ENCODE data around the gene ADORA2B.
"Not testable (repeated sequence)": the region's sequence is repeated elsewhere in the genome, so short reads cannot be mapped to it uniquely, and the experiment has no call there.

Gene ADORA2B

DNA sequence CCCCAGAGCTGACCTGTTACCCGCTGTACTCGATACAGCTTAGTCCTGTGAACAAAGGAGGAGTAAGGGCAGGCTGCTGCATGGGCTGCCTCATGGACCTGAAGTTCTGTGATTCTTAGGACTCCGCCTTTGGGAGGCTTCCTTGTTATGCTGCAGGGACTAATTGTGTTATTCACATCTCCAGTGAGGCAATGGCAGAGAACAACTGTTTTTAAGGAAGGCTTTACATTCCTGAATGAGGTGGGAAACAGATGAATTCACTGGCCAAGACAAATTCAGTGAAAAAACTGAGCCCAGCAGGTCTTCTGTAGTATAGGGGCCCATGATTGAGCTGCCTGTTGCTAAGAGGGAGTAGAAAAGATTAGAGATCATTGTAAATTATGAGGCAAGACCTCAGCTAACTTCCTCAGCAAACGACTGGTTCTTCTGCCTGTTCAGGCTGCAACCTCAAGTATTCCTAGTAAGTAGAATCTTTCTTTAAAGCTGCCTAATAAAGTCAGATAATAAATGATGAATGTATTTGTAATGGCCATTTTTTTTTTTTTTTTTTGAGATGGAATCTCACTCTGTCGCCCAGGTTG, 26.3 kb downstream of the ADORA2B start:
- Histone ChIP-seq H3K27me3 (ENCODE audit: low read depth, low read length) (no peaks in the 10 kb centered on the region), H3K36me3 (ENCODE audit: control insufficient read depth in 1 of 2, insufficient read depth in 2 of 2, low read length in 2 of 2) (peaks cover 0 to 9% of the 10 kb centered on the region in 2 donors), H3K27ac (ENCODE audit: low read length) (no peak overlapping the region), H3K4me1 (ENCODE audit: control insufficient read depth in 1 of 2, insufficient read depth in 2 of 2, low read length in 2 of 2) (peaks cover 4 to 6% of the 10 kb centered on the region in 2 donors), H3K4me3 (ENCODE audit: low read depth in 1 of 2, low read length in 2 of 2) (no peak overlapping the region), H3K9me3 (ENCODE audit: control insufficient read depth in 1 of 2, low read length in 2 of 2) (no peaks in the 10 kb centered on the region)

GRCh38 chr17:15971882-15972281, 27.0 kb downstream of the ADORA2B start:
- Histone ChIP-seq H3K36me3 (ENCODE audit: control insufficient read depth in 1 of 2, insufficient read depth in 2 of 2, low read length in 2 of 2) (peaks cover 5 to 14% of the 10 kb centered on the region in 2 donors), H3K4me3 (ENCODE audit: low read depth in 1 of 2, low read length in 2 of 2) (no peak overlapping the region), H3K9me3 (ENCODE audit: control insufficient read depth in 1 of 2, low read length in 2 of 2) (no peaks in the 10 kb centered on the region), H3K27me3 (ENCODE audit: low read depth, low read length) (no peaks in the 10 kb centered on the region), H3K27ac (ENCODE audit: low read length) (no peak overlapping the region), H3K4me1 (ENCODE audit: control insufficient read depth in 1 of 2, insufficient read depth in 2 of 2, low read length in 2 of 2) (peaks cover under 1 to 3% of the 10 kb centered on the region in 2 donors)

GRCh38 chr17:15972497-15972951, 27.6 kb downstream of the ADORA2B start:
- no peaks in the 10 kb centered on the region for H3K9me3 ChIP-seq (ENCODE audit: control insufficient read depth in 1 of 2, low read length in 2 of 2)
- H3K27ac ChIP-seq (ENCODE audit: low read length) = no peak overlapping the region
- H3K4me3 ChIP-seq (ENCODE audit: low read depth in 1 of 2, low read length in 2 of 2) = no peak overlapping the region
- H3K4me1 ChIP-seq (ENCODE audit: control insufficient read depth in 1 of 2, insufficient read depth in 2 of 2, low read length in 2 of 2) = no peaks in the 10 kb centered on the region
- H3K27me3 ChIP-seq (ENCODE audit: low read depth, low read length) = no peaks in the 10 kb centered on the region
- H3K36me3 ChIP-seq (ENCODE audit: control insufficient read depth in 1 of 2, insufficient read depth in 2 of 2, low read length in 2 of 2) = peaks cover 10 to 16% of the 10 kb centered on the region in 2 donors

DNA sequence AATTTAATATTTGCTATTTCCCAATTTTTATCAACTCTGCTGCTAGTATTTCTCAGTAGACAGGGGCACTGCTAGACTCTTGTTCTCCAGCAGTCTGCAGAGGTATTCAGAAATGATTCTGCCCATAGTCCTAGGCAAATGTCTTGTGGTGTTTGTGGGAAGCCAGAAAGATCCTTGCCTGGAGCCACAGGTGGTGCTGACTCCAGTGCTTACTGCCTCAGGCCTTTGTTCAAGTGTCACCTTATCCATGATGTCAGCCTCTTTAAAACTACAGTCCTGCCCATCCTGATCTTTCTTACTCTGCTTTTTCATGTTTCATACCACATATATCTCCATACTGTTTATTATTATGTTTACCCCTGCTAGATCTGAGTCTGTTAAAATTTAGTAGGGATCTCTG, 28.1 kb downstream of the ADORA2B start:
- Histone ChIP-seq H3K4me3 (ENCODE audit: low read depth in 1 of 2, low read length in 2 of 2) (no peak overlapping the region), H3K27ac (ENCODE audit: low read length) (no peak overlapping the region), H3K36me3 (ENCODE audit: control insufficient read depth in 1 of 2, insufficient read depth in 2 of 2, low read length in 2 of 2) (peaks cover 15 to 20% of the 10 kb centered on the region in 2 donors)

GRCh38 chr17:15973834-15974233, 28.9 kb downstream of the ADORA2B start:
- no peaks in the 10 kb centered on the region for H3K9me3 ChIP-seq (ENCODE audit: control insufficient read depth in 1 of 2, low read length in 2 of 2)
- H3K36me3 ChIP-seq (ENCODE audit: control insufficient read depth in 1 of 2, insufficient read depth in 2 of 2, low read length in 2 of 2) = peaks cover 17 to 20% of the 10 kb centered on the region in 2 donors
- no peaks in the 10 kb centered on the region for H3K4me1 ChIP-seq (ENCODE audit: control insufficient read depth in 1 of 2, insufficient read depth in 2 of 2, low read length in 2 of 2)
- H3K27me3 ChIP-seq (ENCODE audit: low read depth, low read length) = no peaks in the 10 kb centered on the region
- no peak overlapping the region for H3K4me3 ChIP-seq (ENCODE audit: low read depth in 1 of 2, low read length in 2 of 2)
- no peak overlapping the region for H3K27ac ChIP-seq (ENCODE audit: low read length)

More for the DNA sequence above, 28.1 kb downstream of the ADORA2B start:
- no peaks in the 10 kb centered on the region for H3K27me3 ChIP-seq (ENCODE audit: low read depth, low read length)
- H3K4me1 ChIP-seq (ENCODE audit: control insufficient read depth in 1 of 2, insufficient read depth in 2 of 2, low read length in 2 of 2) = no peaks in the 10 kb centered on the region
- H3K9me3 ChIP-seq (ENCODE audit: control insufficient read depth in 1 of 2, low read length in 2 of 2) = no peaks in the 10 kb centered on the region

- Histone ChIP-seq H3K36me3 (ENCODE audit: control insufficient read depth in 1 of 2, insufficient read depth in 2 of 2, low read length in 2 of 2) (peaks cover 34 to 45% of the 10 kb centered on the region in 2 donors), H3K4me3 (ENCODE audit: low read depth in 1 of 2, low read length in 2 of 2) (no peak overlapping the region), H3K27me3 (ENCODE audit: low read depth, low read length) (no peaks in the 10 kb centered on the region), H3K4me1 (ENCODE audit: control insufficient read depth in 1 of 2, insufficient read depth in 2 of 2, low read length in 2 of 2) (no peaks in the 10 kb centered on the region), H3K27ac (ENCODE audit: low read length) (no peak overlapping the region), H3K9me3 (ENCODE audit: control insufficient read depth in 1 of 2, low read length in 2 of 2) (no peaks in the 10 kb centered on the region)
These were observed 33.0 kb downstream of the ADORA2B start for GRCh38 chr17:15977894-15978293.

DNA sequence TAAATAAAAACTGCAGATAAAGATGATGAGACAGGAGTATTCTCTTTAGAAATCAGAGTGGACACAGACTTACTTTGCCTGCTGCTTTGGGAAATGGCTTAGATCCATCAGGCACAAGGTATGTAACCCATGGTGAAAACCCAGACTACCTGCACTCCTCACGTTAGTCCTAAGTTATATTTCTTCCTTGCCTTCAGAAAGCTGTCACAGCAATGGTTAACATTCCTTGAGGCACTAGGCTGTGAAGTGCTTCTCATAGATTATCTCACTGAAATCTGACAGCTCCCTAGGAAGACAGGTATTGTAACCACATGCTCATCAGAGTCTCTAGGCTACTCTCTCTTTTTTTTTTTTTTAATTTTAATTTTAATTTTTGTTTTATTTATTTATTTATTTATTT, 33.7 kb downstream of the ADORA2B start:
- H3K4me1 ChIP-seq (ENCODE audit: control insufficient read depth in 1 of 2, insufficient read depth in 2 of 2, low read length in 2 of 2) = no peaks in the 10 kb centered on the region
- no peaks in the 10 kb centered on the region for H3K9me3 ChIP-seq (ENCODE audit: control insufficient read depth in 1 of 2, low read length in 2 of 2)
- no peak overlapping the region for H3K4me3 ChIP-seq (ENCODE audit: low read depth in 1 of 2, low read length in 2 of 2)
- no peaks in the 10 kb centered on the region for H3K27me3 ChIP-seq (ENCODE audit: low read depth, low read length)
- peaks cover 34 to 46% of the 10 kb centered on the region in 2 donors for H3K36me3 ChIP-seq (ENCODE audit: control insufficient read depth in 1 of 2, insufficient read depth in 2 of 2, low read length in 2 of 2)
- no peak overlapping the region for H3K27ac ChIP-seq (ENCODE audit: low read length)

DNA sequence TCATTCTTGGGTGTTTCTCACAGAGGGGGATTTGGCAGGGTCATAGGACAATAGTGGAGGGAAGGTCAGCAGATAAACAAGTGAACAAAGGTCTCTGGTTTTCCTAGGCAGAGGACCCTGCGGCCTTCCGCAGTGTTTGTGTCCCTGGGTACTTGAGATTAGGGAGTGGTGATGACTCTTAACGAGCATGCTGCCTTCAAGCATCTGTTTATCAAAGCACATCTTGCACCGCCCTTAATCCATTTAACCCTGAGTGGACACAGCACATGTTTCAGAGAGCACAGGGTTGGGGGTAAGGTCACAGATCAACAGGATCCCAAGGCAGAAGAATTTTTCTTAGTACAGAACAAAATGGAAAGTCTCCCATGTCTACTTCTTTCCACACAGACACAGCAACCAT, 34.1 kb downstream of the ADORA2B start:
- not testable (repeated sequence) for H3K27ac ChIP-seq (ENCODE audit: low read length); H3K9me3 ChIP-seq (ENCODE audit: control insufficient read depth in 1 of 2, low read length in 2 of 2); H3K4me3 ChIP-seq (ENCODE audit: low read depth in 1 of 2, low read length in 2 of 2); H3K4me1 ChIP-seq (ENCODE audit: control insufficient read depth in 1 of 2, insufficient read depth in 2 of 2, low read length in 2 of 2); H3K27me3 ChIP-seq (ENCODE audit: low read depth, low read length)
- H3K36me3 ChIP-seq (ENCODE audit: control insufficient read depth in 1 of 2, insufficient read depth in 2 of 2, low read length in 2 of 2) = peaks cover 37 to 50% of the 10 kb centered on the region in 2 donors

DNA sequence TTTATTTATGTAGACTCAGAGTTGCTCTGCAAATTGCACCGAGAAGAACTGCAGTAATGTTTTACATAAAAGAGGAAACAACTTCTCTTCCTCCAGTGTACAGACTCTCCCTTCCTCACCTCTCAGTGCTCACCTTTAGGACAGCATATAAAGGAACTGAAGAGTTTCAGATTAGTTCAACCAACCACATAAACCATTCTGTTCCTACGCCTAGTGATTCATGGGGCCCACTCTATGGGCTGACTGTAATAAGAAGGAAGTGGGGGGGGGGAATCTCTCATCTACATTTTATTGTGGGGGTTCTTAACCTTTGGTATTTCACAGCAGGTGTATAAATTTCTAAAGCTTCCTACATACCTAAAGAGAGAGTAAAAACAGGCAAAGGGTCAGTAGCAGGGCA, 36.3 kb downstream of the ADORA2B start:
- no peak overlapping the region for H3K27ac ChIP-seq (ENCODE audit: low read length)
- H3K27me3 ChIP-seq (ENCODE audit: low read depth, low read length) = no peaks in the 10 kb centered on the region
- peaks cover 43 to 72% of the 10 kb centered on the region in 2 donors for H3K36me3 ChIP-seq (ENCODE audit: control insufficient read depth in 1 of 2, insufficient read depth in 2 of 2, low read length in 2 of 2)

GRCh38 chr17:15981646-15982580, 37.0 kb downstream of the ADORA2B start:
- H3K36me3 ChIP-seq (ENCODE audit: control insufficient read depth in 1 of 2, insufficient read depth in 2 of 2, low read length in 2 of 2) = peaks cover 43 to 73% of the 10 kb centered on the region in 2 donors

More for the DNA sequence above, 36.3 kb downstream of the ADORA2B start:
- Histone ChIP-seq H3K9me3 (ENCODE audit: control insufficient read depth in 1 of 2, low read length in 2 of 2) (no peaks in the 10 kb centered on the region), H3K4me3 (ENCODE audit: low read depth in 1 of 2, low read length in 2 of 2) (no peak overlapping the region), H3K4me1 (ENCODE audit: control insufficient read depth in 1 of 2, insufficient read depth in 2 of 2, low read length in 2 of 2) (no peaks in the 10 kb centered on the region)

DNA sequence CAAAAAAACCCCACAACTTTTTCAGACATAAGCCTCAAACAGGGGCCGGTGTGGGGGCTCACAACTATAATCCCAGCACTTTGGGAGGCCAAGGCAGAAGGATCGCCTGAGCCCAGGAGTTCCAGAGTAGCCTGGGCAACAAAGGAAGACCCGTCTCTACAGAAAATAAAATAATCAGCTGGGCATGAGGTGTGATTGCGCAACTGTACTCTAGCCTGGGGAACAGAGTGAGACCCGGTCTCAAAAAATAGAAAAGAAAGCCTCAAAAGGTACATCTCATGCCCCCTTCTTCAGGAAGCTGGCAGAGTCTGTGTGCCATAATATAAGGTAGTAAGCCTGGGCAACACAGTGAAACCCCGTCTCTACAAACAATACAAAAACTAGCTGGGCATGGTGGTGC, 51.4 kb downstream of the ADORA2B start:
- H3K4me1 ChIP-seq (ENCODE audit: control insufficient read depth in 1 of 2, insufficient read depth in 2 of 2, low read length in 2 of 2) = peaks cover 0 to 11% of the 10 kb centered on the region in 2 donors
- H3K36me3 ChIP-seq (ENCODE audit: control insufficient read depth in 1 of 2, insufficient read depth in 2 of 2, low read length in 2 of 2) = peaks cover 0 to under 1% of the 10 kb centered on the region in 2 donors
- H3K27ac ChIP-seq (ENCODE audit: low read length) = no peak overlapping the region
- H3K4me3 ChIP-seq (ENCODE audit: low read depth in 1 of 2, low read length in 2 of 2) = no peak overlapping the region
- no peaks in the 10 kb centered on the region for H3K27me3 ChIP-seq (ENCODE audit: low read depth, low read length)
- H3K9me3 ChIP-seq (ENCODE audit: control insufficient read depth in 1 of 2, low read length in 2 of 2) = no peaks in the 10 kb centered on the region

More at GRCh38 chr17:15981646-15982580, 37.0 kb downstream of the ADORA2B start:
- Histone ChIP-seq H3K4me1 (ENCODE audit: control insufficient read depth in 1 of 2, insufficient read depth in 2 of 2, low read length in 2 of 2) (no peaks in the 10 kb centered on the region), H3K4me3 (ENCODE audit: low read depth in 1 of 2, low read length in 2 of 2) (no peak overlapping the region), H3K27me3 (ENCODE audit: low read depth, low read length) (no peaks in the 10 kb centered on the region), H3K9me3 (ENCODE audit: control insufficient read depth in 1 of 2, low read length in 2 of 2) (no peaks in the 10 kb centered on the region), H3K27ac (ENCODE audit: low read length) (no peak overlapping the region)

All from muscle layer of duodenum (tissue), 2 donors.